ENCODE data around the gene LENEP.

Gene LENEP

GRCh38 chr1:155032886-155033285, 39.5 kb downstream of the LENEP start:
- Histone ChIP-seq H3K4me3 (ENCODE audit: low read depth in 1 of 2, low read length in 1 of 2) (no peak overlapping the region), H3K27me3 (no peaks in the 10 kb centered on the region), H3K27ac (no peak overlapping the region), H3K36me3 (no peaks in the 10 kb centered on the region), H3K9me3 (no peaks in the 10 kb centered on the region), H3K4me1 (ENCODE audit: control insufficient read depth in 1 of 2, insufficient read depth in 1 of 2, low read depth in 1 of 2, low read length in 1 of 2) (peaks cover 23 to 24% of the 10 kb centered on the region in 2 experiments)
- TF ChIP-seq CTCF (IDR thresholded peaks at IDR 0.05), result no peak

GRCh38 chr1:155033524-155033923, 40.1 kb downstream of the LENEP start, which contains the start of the genes DCST1 and DCST2:
DCST1 (plus strand) TSS chr1:155033824; CDS start chr1:155034037, 213 bp downstream.
DCST2 (minus strand) TSS chr1:155033781; CDS start chr1:155033701, 80 bp downstream.
- Histone ChIP-seq H3K27me3 (no peaks in the 10 kb centered on the region), H3K4me1 (ENCODE audit: control insufficient read depth in 1 of 2, insufficient read depth in 1 of 2, low read depth in 1 of 2, low read length in 1 of 2) (peaks cover 23 to 25% of the 10 kb centered on the region in 2 experiments), H3K4me3 (ENCODE audit: low read depth in 1 of 2, low read length in 1 of 2) (no peak within 1 kb of the TSS), H3K27ac (no peak within 1 kb of the TSS), H3K9me3 (no peaks in the 10 kb centered on the region), H3K36me3 (no peaks in the 10 kb centered on the region)
- TF ChIP-seq CTCF (IDR thresholded peaks at IDR 0.05), result no peak

GRCh38 chr1:155034318-155035208, 41.2 kb downstream of the LENEP start:
- H3K36me3 ChIP-seq, result no peaks in the 10 kb centered on the region
- no peak overlapping the region for H3K4me3 ChIP-seq (ENCODE audit: low read depth in 1 of 2, low read length in 1 of 2)
- no peaks in the 10 kb centered on the region for H3K27me3 ChIP-seq
- no peak for TF ChIP-seq CTCF (IDR thresholded peaks at IDR 0.05)
- peaks cover 26% of the 10 kb centered on the region in 2 experiments for H3K4me1 ChIP-seq (ENCODE audit: control insufficient read depth in 1 of 2, insufficient read depth in 1 of 2, low read depth in 1 of 2, low read length in 1 of 2)
- no peak overlapping the region for H3K27ac ChIP-seq
- no peaks in the 10 kb centered on the region for H3K9me3 ChIP-seq

GRCh38 chr1:155035936-155036335, 42.5 kb downstream of the LENEP start:
- Histone ChIP-seq H3K36me3 (no peaks in the 10 kb centered on the region), H3K9me3 (no peaks in the 10 kb centered on the region), H3K27ac (no peak overlapping the region), H3K4me3 (ENCODE audit: low read depth in 1 of 2, low read length in 1 of 2) (no peak overlapping the region), H3K4me1 (ENCODE audit: control insufficient read depth in 1 of 2, insufficient read depth in 1 of 2, low read depth in 1 of 2, low read length in 1 of 2) (peaks cover 26 to 28% of the 10 kb centered on the region in 2 experiments), H3K27me3 (no peaks in the 10 kb centered on the region)
- TF ChIP-seq CTCF (IDR thresholded peaks at IDR 0.05), result no peak

GRCh38 chr1:155037043-155037442, 43.7 kb downstream of the LENEP start:
- no peak for TF ChIP-seq CTCF (IDR thresholded peaks at IDR 0.05)
- Histone ChIP-seq H3K27me3 (no peaks in the 10 kb centered on the region), H3K36me3 (no peaks in the 10 kb centered on the region), H3K4me3 (ENCODE audit: low read depth in 1 of 2, low read length in 1 of 2) (no peak overlapping the region), H3K4me1 (ENCODE audit: control insufficient read depth in 1 of 2, insufficient read depth in 1 of 2, low read depth in 1 of 2, low read length in 1 of 2) (peaks cover 26 to 28% of the 10 kb centered on the region in 2 experiments), H3K9me3 (no peaks in the 10 kb centered on the region), H3K27ac (no peak overlapping the region)
